Cerebellar cortex (tissue), 1 donor: ENCODE measurements around the gene ACE2.
"Not testable (repeated sequence)": the region's sequence is repeated elsewhere in the genome, so short reads cannot be mapped to it uniquely, and the experiment has no call there.

Source experiments
- DNase-seq: peaks from one replicate; pipeline ENCODE4 v3.0.0-alpha.2; 2015; ENCODE audit warnings: low spot score

Gene ACE2

GRCh38 chrX:15600745-15601144 lies at the start of gene ACE2:
Gene ACE2 (minus strand): TSS chrX:15600960. CDS start chrX:15600911, 49 bp downstream.
- no peak for DNase-seq

GRCh38 chrX:15647510-15647909 lies 46.8 kb upstream of the ACE2 start:
- not testable (repeated sequence) for DNase-seq

DNA sequence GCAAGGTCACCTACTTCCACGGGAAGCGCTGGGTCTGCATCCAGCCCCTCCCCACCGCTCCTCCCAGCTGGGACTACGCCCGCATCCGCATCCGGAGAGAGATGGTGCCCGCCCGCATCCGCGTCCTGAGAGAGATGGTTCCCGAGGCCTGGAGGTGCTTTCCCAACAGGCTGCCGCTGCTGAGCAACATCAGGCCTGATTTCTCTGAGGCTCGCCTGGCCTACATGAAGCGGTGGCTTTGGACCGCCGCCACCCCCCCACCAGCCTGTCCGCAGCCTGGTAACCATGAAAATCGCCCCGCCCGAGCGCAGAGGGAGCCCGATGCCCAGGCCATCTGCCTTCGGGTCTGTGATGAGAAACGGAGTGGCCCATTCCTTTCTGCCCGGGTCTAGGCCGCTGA lies 45.8 kb upstream of the ACE2 start:
- DNase-seq = no peak

DNA sequence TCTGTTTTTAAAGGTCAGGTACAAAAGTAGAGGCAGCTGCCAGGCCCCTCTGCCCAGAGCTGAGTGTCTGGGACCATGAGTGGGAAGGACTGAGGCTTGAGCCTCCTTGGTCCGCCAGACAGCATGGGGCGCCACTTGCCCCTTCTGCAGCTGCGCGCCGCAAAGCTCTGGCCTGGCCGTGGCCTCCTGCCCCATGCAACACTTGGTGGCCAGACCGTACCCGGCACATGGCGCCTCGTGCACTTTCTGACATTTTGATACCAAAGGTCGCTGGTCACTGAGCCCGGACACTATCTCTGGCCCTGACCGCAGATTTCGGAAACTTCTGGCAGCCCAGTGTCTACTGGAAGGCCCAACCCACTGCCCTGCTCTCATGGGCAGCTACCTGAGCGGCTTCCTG lies 45.3 kb upstream of the ACE2 start:
- DNase-seq = no peak

DNA sequence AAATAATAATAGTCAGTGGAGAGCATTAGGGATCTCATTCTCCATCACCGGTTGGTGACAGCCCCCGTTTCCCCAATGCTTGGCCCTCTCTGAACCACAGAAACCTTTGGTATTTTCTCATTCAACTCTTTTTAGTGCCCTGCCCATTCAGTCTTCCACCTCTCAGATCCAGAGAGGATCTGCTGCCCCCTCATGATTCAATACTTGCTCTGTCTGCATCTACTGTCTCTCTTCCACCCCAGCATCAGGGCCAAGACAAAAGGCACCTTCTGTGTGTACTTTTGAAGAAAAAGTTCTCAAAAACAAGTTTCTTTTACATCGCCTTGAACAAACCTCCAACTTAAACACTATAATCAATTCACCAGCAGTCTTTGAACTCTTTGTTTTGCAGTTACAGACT lies 44.5 kb upstream of the ACE2 start:
- DNase-seq = no peak

DNA sequence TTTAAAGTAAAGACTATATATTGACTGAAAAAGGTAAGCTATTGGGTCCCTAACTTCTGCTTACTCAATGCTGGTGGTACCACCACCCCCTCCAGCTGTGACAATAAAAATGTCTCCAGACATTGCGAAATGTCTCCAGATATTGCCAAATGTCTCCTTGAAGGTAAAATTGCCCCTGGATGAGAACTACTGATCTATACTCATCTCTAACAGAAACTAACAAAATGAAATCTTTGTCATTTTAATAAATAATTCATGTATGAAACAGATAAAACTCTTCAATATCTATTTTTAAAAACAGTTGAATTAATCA lies 43.8 kb upstream of the ACE2 start:
- DNase-seq = no peak

- no peak for DNase-seq
Measured at GRCh38 chrX:15643786-15644559, 43.2 kb upstream of the ACE2 start.

DNA sequence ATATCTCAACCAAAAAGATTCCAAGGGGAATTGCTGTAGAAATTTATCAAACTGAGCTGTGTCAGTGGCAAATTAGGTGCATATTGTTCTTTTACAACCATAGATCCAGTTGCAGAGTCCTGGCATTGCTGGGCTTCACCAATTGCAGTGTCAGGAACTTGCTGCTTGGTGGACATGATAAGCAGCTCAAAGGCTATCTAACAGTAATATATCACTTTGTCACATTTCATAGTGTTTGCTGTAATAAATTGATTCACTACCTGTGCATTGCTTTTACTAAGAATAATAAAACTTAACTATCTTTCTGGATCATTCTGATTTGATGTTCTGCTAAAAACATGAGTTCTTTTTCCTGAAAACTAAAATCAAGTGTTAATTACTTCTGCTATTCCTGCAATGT lies 30.9 kb upstream of the ACE2 start:
- DNase-seq = no peak

DNA sequence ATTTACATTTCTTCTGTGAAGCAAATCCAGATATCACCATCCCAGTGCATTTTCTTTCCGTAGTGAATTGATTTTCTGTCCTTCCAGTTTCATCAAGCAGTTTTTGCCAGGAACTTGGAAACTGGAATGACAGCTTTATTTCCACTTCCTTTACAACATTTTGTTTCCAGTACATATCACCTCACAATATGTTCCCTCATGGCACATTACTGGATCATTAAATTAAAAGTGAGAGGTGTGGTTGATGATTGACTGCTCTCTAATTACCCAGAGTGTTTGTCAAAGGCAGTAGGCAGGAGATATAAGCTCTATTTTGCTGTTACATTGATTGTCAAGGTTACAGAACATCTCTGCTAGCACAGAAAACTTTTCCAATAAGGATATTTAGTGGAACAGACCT lies 22.3 kb upstream of the ACE2 start:
- no peak for DNase-seq

- no peak for DNase-seq
Measured at GRCh38 chrX:15619053-15619755, 18.4 kb upstream of the ACE2 start.

GRCh38 chrX:15617111-15617510 lies 16.4 kb upstream of the ACE2 start:
- DNase-seq = no peak

- no peak for DNase-seq
Measured at GRCh38 chrX:15616531-15616930, 15.8 kb upstream of the ACE2 start.

GRCh38 chrX:15607067-15607466 lies 6.3 kb upstream of the ACE2 start:
- no peak for DNase-seq

- DNase-seq = no peak
Measured at GRCh38 chrX:15606136-15606535, 5.4 kb upstream of the ACE2 start.

DNA sequence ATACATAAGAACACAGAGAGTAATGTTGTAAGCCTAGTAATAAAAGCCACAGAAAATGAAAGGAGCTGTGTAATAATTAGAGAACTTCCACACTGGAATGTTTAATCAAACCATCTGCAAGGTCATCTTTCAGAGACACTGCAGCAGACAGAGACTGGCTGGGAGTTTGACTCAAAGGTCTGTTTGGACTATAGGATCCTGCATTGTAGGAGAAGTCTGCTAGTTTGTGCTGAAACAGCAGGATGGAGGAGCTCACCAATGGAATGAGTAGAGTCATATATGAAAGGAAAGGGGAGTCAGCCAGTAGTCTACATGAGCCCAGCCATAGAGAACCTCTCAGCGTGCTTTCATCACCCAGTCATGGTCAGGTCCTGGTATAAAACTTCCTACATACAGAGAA lies 4.5 kb upstream of the ACE2 start:
- DNase-seq = no peak

DNA sequence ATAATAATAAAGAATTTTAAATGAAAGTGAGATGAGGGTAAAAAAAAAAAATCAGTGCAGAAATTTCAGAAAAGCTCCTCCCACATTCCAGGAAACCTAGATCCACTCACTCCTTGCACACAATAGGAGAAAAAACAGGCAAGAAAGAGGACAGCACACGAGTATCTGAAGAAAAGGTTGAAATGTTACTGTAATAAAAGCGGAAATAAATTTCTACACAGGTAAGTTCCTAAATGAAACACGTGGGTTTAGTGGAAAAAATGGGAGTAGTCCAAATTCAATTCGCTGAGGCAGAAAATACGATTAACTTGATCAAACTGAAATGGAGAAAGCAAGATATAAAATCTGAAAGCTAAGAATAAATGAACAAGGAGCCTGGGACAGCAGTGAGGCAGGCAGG lies 2.0 kb upstream of the ACE2 start:
- DNase-seq = no peak

- DNase-seq = no peak
Measured at GRCh38 chrX:15601932-15602331, 1.2 kb upstream of the ACE2 start.

GRCh38 chrX:15600049-15600448 lies 711 bp downstream of the ACE2 start:
- no peak for DNase-seq

DNA sequence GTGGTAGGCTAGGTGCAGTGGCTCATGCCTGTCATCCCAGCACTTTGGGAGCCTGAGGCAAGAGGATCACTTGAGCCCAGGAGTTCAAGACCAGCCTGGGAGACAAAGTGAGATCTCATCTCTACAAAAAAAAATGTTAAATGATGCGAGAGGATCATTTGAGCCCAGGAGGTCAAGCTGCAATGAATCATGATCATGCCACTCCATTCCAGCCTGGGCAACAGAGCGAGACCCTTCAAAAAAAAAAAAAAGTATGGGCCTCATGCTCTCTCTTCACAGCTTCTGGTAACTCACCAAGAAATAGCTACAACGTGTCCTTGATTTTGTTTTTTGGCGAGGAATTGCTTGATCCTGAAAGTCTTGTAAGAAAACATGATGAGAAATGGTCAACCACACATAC lies 1.3 kb downstream of the ACE2 start:
- DNase-seq = no peak

DNA sequence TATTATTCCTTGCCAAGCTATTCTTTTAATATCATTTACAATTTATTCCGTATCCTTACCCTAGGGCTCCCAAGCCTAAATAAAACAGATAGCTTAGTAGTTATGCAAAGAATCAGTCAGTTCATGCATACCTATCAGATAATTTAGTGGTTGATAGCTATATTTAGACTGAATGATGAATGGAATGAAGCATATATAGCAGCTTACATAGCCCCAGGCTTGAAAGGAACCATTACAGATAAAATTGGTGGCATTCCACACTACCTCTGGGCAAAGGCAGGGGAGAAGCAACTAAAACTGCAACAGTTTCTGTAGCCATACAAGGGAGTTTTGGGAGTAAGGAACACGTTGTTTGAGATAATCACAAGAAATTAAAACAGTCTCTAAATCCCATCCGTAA lies 2.7 kb downstream of the ACE2 start:
- DNase-seq = no peak

DNA sequence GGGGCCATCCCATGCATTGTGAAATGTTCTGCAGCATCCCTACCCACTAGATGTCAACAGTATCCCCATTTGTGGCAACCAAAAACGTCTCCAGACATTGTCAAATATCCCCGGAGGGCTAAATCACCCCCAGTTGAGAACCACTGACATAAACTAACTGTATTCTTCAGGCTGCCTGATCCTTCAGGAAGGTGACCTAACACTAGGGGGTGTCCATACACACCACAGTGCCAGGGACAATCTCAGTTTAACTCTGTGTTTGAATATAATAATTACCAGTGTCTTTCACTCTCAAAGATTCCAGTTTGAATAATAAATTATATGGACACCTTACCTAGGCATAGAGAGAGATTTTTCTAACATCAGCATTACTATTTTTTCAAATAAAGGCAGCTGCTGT lies 6.4 kb downstream of the ACE2 start:
- no peak for DNase-seq

DNA sequence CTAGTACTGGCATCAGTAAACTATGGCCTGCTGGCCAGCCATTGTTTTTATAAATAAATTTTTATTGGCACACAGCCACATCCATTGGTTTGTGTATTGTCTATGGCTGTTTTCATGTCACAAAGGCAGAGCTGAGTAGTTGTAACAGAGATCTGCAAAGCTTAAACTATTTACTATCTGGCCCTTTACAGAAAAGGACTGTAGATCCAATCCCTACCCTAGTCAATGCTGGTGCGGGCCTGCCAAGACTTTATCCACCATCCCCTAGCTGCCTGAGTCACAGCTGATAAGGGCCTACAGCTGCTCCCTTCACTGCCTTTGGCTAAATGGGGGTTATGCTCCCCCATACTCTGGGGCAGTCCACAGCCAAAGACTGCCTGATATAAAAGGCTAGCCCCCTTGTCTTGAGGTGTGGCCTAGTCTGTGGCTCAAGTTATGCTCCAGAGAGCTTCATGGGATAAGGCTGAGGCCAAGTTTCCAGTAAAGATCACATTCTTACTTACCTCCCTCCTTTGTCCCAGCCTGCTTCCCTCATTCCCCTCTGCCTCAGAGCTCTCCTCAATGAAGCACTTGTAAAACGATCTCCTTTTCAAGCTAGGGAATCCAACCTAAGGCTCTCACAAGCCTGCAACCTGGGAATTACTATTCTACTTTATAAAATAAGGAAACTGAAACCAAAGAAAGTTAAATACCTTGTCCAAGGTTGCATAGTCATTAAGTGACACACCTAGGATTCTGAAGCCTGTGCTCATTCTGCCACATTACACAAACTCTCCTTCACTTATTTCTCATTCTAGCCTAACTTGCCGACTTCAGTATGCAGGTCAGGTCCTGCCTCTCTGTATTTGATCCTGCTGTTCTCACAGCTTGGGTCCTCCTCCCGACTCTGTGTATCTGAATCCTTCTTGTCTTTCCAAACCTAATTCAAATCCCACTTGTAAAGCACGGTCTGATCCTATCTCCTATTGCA lies 20.7 kb downstream of the ACE2 start:
- no peak for DNase-seq

DNA sequence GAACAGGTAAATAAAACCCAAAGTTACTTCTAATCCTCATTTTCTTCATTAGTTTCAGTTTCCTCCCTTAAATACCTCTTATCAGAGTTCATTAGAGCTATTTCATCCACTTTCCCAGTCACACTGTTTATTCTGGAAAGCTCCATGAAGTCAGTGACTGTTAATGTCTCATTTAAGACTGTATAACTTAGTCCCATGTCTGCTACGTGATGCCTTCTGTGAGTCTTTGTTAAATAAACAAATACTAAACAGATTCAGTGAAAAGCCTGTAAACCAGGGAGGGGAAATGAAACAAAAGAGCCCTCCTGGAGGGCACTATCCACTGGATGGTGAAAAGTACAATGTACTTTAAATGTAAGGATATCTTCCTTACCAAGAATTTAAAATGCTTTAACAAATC lies 24.7 kb downstream of the ACE2 start:
- DNase-seq = no peak
